Measurements from ENCODE around the gene RABL6.

The RABL6 gene

DNA sequence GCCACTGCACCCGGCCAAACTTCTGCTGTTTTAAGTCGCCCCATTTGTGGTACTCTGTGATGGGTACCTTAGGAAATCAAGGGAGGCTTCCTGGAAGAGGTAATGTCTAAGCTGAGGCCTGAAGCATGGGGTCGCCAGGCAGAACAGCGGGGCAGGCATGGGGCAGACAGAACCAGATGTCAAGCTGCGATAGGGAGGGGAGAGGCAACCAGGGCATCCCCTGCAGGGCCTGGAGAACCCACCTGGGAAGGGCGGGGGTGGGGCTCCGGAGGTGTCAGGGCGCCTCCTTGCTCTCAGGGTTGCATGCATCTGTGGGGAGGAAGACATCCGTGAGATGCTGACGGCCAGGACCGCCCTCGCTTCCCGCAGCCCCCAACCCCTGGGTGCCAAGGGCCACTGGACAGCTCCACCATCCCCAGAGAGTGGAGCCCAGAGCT is 46.2 kb upstream of the RABL6 start:
- TF ChIP-seq, protein P1, sequence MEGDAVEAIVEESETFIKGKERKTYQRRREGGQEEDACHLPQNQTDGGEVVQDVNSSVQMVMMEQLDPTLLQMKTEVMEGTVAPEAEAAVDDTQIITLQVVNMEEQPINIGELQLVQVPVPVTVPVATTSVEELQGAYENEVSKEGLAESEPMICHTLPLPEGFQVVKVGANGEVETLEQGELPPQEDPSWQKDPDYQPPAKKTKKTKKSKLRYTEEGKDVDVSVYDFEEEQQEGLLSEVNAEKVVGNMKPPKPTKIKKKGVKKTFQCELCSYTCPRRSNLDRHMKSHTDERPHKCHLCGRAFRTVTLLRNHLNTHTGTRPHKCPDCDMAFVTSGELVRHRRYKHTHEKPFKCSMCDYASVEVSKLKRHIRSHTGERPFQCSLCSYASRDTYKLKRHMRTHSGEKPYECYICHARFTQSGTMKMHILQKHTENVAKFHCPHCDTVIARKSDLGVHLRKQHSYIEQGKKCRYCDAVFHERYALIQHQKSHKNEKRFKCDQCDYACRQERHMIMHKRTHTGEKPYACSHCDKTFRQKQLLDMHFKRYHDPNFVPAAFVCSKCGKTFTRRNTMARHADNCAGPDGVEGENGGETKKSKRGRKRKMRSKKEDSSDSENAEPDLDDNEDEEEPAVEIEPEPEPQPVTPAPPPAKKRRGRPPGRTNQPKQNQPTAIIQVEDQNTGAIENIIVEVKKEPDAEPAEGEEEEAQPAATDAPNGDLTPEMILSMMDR (IDR thresholded peaks at IDR 0.05; ENCODE audit: insufficient read depth, low read depth, low read length, missing control alignments) = no peak
- DNase-seq (ENCODE audit: low read depth) = no peak
- H3K4me3 ChIP-seq (ENCODE audit: low read depth, low read length) = no peak overlapping the region

DNA sequence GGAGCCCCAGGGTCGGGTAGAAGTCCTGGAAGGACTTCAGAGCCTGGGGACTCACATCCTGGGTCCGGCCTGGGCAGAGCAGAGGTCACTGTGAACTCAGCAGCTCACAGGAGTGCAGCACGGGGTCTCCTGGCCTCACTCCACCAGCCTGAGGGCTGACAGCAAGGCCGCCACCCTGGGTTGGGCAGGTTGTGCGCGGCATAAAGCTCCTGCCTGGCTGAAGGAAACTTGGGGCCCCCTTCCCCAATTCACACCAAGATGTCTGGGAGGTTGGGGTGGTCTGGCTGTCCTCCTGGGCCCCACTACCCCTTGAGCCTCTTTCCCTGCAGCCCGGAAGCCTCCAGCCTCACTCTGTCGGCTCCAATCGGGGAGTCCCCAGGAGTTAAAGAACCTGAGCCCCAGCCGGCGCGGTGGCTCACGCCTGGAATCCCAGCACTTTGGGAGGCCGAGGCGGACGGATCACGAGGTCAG is 45.5 kb upstream of the RABL6 start:
- H3K4me3 ChIP-seq (ENCODE audit: low read depth, low read length) = no peak overlapping the region
- TF ChIP-seq, protein P1 (IDR thresholded peaks at IDR 0.05; ENCODE audit: insufficient read depth, low read depth, low read length, missing control alignments) = no peak
- no peak for DNase-seq (ENCODE audit: low read depth)

DNA sequence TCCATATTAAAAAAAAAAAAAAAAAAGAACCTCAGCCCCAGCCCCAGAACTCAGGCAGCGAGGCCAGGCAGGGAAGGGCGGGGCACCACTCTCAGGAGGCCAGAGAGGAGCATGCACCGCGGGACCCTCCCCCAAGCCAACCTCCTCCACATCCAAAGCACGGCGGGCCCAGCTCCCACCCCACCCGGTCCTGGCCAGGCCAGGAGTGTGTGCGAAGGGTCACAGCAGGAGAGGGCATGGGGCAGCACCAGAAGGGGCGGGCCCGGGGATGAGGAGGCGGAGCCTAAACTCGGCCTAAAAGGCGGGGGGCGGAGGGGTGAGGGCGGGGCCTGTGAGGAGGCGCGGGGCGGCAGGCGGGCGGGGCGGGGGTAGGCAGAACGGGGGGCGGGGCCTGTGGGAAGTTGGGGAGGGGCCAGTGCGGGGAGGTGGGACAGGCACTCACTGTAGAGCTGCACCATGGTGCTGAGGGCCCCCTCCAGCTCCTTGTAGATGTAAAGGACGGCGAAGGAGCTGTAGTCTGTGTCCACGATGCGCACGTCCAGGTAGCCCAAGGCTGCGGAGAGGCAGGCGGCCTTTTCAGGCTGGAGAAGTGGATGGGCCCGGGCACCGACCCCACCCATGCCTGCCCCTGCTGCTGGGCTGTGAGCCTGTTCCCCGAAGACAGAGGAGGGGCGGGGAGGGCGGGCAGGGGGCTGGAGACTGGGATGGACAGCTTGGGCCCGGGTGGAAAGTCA is 44.7 kb upstream of the RABL6 start:
- DNase-seq (ENCODE audit: low read depth) = peak; percentile 68
- TF ChIP-seq, protein P1 (IDR thresholded peaks at IDR 0.05; ENCODE audit: insufficient read depth, low read depth, low read length, missing control alignments) = no peak
- H3K4me3 ChIP-seq (ENCODE audit: low read depth, low read length) = no peak overlapping the region

DNA sequence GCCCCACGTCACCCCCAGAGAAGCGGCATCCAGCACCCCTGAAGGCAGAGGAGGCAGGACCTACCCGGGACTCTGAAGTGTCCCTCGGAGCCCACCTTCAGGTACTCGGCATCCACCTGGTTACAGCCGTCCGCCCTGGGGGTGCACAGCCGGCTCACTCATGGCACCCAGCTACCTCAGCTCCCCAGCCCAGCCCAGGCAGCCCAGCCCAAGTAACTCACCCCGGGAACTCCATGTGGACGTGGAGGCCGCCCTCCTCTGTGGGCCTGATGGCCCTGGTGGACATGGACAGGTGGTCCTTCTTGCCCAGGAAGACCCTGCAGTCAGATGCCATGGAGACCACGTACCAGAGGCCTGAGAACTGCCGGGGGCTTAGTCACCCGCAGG is 44.1 kb upstream of the RABL6 start:
- TF ChIP-seq, protein P1 (IDR thresholded peaks at IDR 0.05; ENCODE audit: insufficient read depth, low read depth, low read length, missing control alignments) = no peak
- no peak for DNase-seq (ENCODE audit: low read depth)
- no peak overlapping the region for H3K4me3 ChIP-seq (ENCODE audit: low read depth, low read length)

DNA sequence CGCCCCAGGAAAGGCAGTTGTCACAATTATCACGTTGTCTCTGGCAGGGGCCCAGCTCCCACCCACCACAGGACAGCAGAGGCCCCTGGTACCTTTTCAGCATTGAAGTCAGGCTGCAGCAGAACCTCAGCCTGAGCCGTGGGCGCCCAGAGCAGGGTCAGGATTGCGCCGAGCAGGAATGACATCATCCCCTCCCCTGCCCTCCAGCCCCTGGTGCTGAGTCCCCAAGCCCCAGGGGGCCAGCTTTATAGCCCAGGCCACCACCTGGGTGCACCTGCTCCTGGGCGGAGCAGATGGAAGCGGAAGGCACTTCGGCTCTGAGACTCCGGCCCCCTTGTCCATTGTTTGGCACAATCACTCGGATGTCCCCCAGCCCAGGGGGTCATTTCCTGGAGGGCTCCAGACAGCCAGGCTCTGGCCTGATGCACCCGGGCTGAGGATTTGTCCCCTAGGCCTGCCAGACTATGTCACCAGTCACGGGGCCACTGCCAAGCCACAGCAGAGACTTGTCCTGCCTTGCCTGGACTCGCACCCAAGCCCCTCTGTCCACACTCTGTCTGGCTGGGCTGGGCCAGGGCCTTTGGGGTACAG is 43.4 kb upstream of the RABL6 start, which contains the start of gene LCN15:
Gene LCN15 (minus strand): TSS at position 218 of the 591 bp plus-strand sequence. CDS start 30 bp downstream, at position 188.
- TF ChIP-seq, protein P1 (IDR thresholded peaks at IDR 0.05; ENCODE audit: insufficient read depth, low read depth, low read length, missing control alignments) = no peak
- H3K4me3 ChIP-seq (ENCODE audit: low read depth, low read length) = no peak within 1 kb of the TSS
- no peak for DNase-seq (ENCODE audit: low read depth)

DNA sequence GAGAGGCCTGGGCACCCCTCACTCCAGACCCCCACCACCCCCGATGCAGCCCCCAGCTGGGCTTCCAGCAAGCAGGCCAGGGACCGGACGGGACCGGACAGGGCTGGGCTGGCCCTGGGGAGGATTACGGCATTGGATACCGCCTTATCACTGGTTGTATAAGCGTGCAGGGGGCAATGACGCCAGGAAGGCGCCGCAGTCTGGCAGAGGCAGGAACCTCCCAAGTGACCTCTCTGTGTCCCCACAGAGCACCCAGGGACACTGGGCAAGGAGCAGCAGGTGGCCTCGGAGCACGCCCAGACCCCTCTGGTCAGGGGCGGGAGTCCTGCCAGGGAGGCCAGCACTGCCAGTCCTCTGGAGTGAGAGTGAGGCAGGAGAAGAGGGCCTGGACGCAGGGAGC is 42.7 kb upstream of the RABL6 start:
- H3K4me3 ChIP-seq (ENCODE audit: low read depth, low read length) = no peak overlapping the region
- DNase-seq (ENCODE audit: low read depth) = no peak
- TF ChIP-seq, protein P1 (IDR thresholded peaks at IDR 0.05; ENCODE audit: insufficient read depth, low read depth, low read length, missing control alignments) = no peak

DNA sequence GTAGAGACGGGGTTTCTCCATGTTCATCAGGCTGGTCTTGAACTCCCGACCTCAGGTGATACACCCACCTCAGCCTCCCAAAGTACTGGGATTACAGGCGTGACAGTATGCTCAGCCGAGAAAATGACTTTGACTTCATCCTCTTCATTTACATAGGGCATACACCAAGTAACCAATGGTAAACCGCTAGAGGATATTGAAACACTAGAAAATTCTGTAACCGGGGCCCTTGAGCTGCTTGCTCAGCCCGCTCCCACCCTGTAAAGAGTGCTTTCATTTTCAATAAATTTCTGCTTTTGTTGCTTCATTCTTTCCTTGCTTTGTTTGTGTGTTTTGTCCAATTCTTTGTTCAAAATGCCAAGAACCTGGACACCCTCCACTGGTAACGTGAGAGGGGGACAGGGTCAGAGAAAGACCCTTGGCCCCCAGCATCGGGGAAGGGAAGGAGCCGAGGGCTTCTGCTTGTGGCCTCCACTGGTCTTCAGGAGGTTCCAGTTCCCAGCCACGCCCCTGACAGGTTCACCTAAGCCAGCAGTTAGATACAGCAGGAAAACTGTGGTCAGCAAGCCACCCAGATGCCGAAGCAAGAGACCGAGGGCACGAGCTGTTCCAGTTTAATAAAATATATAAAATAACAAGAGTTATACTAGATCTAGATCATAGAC is 41.9 kb upstream of the RABL6 start:
- DNase-seq (ENCODE audit: low read depth) = peak; percentile 85
- H3K4me3 ChIP-seq (ENCODE audit: low read depth, low read length) = peak overlapping the region; percentile 40

DNA sequence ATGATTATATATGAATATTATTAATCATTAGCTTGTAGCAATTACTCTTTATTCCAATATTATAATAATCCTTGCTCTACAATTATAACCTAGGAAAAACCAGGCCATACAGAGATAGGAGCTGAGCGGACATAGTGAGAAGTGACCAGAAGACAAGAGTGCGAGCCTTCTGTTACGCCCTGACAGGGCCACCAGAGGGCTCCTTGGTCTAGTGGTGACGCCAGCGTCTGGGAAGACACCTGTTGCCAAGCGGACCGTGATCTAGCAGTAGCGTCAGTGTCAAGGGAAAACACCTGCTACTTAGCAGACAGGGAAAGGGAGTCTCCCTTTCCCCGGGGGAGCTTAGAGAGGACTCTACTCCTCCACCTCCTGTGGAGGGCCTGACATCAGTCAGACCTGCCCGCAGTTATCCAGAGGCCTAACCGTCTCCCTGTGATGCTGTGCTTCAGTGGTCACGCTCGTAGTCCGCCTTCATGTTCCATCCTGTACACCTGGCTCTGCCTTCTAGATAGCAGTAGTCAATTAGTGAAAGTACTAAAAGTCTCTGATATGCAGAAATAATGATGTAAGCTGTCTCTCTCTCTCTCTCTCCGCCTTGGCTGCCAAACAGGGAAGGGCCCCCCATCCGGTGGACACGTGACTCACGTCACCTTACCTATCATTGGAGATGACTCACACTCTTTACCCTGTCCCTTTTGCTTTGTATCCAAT is 41.2 kb upstream of the RABL6 start:
- DNase-seq (ENCODE audit: low read depth) = peak; percentile 82
- H3K4me3 ChIP-seq (ENCODE audit: low read depth, low read length) = 0 out of 2 replicates have a peak overlapping the region, but pooled peaks have one; percentile 40
